HG02943 (cell line): ENCODE measurements around the gene GFRAL.
"Not testable (repeated sequence)": the region's sequence is repeated elsewhere in the genome, so short reads cannot be mapped to it uniquely, and the experiment has no call there.

Experiments
- ATAC-seq: cut with Tn5 transposase; IDR thresholded peaks from one replicate; pipeline ENCODE4 v1.9.1; 2021; ENCODE audit warnings: mild to moderate bottlenecking, low read depth, moderate library complexity; ENCODE audit not compliant: unreplicated experiment

Gene GFRAL, protein sequence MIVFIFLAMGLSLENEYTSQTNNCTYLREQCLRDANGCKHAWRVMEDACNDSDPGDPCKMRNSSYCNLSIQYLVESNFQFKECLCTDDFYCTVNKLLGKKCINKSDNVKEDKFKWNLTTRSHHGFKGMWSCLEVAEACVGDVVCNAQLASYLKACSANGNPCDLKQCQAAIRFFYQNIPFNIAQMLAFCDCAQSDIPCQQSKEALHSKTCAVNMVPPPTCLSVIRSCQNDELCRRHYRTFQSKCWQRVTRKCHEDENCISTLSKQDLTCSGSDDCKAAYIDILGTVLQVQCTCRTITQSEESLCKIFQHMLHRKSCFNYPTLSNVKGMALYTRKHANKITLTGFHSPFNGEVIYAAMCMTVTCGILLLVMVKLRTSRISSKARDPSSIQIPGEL

DNA sequence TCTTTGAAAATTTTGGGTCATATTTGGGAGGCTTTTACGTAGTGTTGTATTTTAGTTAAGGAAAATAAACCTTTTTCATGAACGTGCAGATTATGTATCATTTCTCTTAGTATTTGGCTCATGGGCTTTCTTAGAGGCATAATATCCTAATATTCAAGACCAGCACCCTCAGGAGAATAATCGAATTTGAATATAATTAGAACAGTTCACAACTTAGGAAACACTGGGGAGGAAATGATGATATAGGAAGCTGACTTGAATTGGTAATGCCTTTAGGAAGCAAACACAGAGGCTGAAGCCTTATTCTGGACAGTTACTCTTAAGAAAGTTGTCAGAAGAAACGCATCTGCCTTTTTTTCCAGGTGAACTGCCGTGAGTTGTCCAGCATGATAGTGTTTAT is at the start of gene GFRAL:
GFRAL (plus strand) TSS at position 301 of the 400 bp plus-strand sequence; CDS start at position 387, 86 bp downstream.
- ATAC-seq, result no peak

DNA sequence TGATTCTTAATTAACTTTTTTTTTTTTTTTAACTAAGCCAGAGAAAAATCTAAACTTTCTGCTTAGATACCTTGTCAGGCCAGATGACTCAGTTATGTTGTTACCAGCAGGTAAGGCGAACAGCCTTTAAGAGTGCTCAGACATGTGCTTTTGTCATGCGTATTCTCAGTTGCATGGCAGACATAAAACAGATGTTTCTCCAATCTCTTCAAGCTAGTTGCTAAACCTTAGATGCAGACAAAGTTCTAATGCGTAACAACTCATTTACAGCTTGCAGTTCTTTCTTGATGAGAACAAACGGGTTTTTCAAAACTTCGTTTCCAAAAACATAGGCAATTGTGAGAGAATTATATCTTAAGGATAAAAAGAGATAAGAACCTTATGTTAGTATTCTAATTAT is 49.6 kb upstream of the GFRAL start:
- no peak for ATAC-seq

DNA sequence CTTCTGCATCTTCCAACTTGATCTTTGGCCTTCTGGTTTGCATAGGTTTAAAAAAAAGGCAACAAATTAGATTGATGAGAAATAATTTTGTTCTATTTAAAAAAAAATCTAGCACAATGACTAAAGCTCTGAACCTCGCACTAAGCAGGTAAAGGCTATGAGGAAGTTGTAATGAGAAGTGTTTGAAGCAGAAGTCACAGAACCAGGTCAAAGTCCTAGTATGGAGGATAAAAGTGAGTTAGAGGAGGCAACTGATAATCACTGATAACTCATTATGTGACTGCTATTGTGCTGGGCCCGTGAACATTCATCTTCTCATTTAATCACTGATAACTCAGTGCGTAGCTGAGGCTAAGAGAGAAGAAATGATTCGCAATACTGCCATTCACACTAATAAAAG is 46.1 kb upstream of the GFRAL start:
- no peak for ATAC-seq

DNA sequence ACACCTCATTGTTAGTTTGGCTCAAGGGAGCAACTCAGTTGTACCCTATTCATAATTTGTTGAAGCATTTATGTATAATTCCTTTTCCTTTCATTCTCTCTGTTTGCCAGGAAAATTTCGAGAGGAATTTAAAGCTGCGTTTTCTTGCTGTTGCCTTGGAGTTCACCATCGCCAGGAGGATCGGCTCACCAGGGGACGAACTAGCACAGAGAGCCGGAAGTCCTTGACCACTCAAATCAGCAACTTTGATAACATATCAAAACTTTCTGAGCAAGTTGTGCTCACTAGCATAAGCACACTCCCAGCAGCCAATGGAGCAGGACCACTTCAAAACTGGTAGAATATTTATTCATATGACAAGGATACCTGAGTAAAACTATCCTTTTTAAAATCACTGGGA is 45.2 kb upstream of the GFRAL start:
- ATAC-seq, result no peak

DNA sequence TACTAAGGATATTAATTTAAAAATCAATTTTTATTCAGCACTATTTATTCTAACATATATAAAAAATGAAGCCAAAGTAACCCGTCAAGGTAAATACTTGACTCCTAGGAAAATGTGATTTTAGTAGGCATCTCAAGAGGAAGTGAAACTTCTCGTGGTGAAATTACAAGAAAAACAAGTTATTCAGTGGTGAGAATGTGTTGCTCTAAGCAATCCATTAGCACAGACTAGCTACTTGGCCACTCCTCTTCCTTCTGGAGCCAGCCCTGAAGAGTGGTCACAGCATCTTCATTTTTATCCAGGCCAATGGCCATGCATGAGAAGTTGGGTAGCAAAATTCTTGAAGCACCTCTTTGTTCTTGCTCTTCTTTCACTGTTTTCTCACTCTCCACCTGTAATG is 40.4 kb upstream of the GFRAL start:
- no peak for ATAC-seq

DNA sequence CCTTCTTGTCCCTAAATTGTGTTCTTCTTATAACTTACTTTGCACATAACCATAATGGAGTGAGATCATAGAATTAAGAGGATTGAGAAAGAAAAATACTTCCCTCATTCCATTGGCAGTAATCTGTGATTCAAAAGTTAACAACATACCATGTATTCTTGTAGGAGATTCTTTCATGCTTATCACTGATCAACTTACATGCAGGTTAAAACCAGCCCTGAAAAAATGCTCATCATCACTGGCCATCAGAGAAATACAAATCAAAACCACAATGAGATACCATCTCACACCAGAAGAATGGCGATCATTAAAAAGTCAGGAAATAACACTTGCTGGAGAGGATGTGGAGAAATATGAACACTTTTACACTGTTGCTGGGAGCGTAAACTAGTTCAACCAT is 36.5 kb upstream of the GFRAL start:
- ATAC-seq, result no peak

DNA sequence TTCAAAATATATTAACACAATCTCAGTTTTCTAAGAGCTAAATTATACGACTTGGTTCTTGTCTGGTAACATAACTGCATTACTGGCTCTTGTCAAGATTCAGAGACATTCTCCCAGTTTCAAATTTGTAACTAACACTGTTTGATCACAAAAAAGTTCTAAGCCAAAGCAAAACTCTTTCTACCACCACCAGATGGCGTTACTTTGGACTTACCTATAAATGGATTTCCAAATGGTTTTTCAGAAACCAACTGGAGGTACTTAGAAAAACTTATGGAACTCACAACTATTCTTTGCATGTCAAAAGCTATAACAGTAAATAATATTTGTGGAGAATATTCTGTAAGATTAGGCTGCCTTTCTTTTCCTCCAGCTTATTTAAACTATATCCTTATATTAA is 34.2 kb upstream of the GFRAL start:
- ATAC-seq, result no peak

DNA sequence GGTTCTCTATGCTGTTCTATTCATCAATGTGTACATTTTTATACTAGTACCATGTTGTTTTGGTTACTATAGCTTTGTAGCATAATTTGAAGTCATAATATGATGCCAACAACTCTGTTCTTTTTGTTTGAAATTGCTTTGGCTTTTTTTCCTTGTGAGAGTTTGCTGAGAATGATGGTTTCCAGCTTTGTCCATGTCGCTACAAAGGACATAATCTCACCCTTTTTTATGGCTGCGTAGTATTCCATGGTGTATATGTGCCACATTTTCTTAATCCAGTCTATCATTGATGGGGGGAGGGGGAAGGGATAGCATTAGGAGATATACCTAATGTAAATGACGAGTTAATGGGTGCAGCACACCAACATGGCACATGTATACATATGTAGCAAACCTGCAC is 30.1 kb upstream of the GFRAL start:
- ATAC-seq, result not testable (repeated sequence)

DNA sequence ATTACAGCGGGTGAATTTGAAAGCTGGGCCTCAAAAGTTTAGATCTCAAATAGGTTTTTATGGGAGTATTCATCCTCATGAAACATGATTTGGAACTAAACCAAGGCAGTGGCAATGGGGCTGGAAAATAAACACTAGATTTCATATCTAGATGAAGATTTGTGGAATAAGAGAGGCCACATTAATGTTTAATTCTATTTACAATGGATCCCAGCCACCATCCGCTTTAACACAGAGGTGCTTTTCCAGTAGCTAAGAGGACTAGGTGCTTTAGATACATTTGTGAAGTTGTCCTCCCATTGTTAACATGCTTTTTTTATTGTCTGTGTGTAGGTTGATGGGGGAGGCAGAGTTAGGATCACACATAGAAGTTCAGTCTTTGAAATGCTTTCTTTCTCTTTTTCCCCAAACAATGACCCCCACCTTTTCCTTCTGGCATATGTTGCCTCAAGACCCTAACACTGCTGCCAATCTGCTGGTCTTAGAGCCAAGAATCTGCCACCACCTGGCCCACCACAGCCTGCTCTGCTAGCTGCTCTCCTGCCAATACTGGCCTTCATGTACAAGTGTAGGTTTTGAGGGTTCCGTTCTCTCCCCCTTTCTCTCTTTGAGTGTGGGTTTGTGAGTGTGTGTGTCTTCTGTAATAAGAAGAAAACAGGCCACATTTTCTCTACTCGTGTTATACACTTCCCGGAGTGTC is 27.8 kb upstream of the GFRAL start:
- no peak for ATAC-seq

DNA sequence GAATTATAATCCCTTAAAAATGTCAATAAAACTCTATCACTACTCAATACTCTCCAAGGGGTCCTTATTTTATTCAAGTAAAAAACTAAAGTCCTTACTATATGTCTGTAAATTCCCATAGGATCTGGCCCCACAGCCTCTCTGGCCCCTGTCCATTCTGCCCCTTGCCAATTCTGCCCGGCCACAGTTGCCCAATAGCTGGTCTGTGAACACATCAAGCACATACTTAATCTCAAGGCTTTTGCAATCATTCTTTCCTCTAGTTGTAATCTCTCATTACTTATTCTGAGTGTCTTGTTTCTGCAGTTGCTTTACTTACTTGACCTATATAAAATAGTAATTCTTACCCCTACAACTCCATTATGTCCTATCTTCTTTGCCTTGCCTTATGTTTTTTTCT is 22.5 kb upstream of the GFRAL start:
- no peak for ATAC-seq

DNA sequence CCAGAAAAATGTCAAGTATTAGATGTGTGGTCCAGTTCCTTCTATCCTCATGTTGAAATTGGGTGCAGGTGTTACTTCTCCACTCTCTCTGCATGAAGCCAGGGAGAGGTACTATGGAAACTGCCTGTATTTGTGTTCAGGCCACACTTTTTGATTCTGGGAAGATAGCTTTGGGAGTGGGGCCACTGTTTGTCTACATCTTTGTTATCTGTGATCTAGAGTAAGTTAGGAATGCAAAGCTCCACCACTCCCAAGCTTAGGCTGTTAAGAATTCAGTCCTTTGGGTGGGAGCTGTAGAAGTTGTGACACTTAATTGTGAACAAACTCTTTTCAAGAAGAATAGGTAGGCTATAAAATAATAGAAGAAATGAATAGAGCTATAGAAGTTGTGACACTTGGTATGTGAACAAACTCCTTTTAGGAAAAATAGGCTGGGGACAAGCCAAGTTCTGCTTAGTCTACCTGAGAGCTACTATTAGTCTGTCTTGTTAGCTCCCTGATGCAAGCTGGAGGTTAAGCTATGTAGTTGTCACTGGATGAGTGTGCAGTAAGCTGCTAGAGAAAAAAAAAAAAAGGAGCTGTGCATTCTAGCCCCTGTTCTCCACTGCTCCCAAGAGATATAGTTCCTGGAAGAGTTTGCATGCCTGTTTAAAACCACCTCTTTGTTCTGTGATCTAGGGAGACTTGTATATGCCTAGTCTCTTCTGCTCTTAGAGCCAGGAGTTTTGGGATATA is 7.1 kb upstream of the GFRAL start:
- ATAC-seq, result no peak

DNA sequence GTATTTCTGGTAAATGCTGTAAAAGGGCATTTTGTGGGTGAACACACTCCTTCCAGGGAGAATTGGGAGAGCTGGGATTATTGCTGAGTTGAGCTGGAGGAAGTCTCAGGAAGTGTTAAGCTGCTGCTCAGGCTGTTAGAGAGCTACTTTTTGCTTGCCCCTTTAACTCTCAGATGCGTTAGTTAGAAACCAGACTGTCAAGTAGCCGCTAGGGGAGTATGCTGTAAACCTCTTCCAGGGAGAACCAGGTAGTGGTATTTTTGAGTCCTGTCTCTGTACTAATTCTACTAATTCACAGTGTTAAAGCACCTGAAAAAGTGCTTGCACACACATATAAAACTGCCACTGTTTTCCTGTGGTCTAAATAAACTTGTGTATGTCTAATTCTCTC is 6.6 kb upstream of the GFRAL start:
- ATAC-seq, result no peak

DNA sequence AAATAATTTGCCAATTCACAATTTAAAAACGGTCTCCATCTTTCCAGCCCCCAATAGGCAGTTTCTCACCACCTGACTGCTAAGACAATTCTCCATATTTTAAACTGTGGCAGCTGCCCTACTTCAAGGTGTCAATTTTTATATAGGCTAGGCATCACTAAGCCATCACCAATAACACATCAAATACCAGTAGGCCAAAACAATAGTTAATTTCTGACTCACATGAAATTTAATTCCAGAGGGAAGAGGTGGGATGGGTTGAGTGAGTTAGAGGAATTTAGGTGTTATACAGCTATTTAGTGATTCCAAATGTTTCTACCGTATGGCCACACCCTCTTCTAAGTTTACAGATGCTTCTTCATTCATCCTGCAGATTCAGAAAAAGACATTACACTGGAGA is 49.9 kb downstream of the GFRAL start:
- ATAC-seq, result no peak

DNA sequence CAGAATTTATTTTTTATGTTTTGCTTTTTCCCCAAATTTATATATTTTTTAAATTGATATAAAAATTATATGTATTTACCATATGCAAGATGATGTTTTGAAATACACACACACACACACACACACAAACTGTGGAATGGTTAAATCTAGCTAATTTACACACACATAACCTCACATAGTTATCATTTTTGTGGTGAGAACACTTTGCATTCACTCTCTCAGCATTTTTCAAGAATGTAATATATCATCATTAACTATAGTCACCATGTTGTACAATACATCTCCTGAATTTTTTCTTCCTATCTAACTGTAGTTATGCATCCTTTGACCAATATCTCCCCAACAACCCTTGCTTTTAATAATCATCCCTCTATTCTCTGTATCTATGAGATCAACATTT is 52.2 kb downstream of the GFRAL start:
- no peak for ATAC-seq

DNA sequence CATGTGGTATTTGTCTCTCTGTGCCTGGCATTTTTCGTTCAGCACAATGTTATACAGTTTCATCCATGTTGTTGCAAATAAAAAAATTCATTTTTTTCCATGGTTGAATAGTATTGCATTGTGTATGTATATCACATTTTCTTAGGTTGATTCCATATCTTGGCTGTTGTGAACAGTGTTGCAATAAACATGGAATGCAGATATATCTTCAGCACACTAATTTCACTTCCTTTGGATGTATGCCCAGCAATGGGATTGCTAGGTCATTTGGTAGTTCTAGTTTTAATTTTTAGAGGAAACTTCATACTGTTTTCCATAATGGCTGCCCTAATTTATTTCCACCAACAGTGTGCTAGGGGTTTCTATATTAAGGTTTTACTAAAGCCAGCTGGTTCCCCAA is 52.6 kb downstream of the GFRAL start:
- no peak for ATAC-seq

DNA sequence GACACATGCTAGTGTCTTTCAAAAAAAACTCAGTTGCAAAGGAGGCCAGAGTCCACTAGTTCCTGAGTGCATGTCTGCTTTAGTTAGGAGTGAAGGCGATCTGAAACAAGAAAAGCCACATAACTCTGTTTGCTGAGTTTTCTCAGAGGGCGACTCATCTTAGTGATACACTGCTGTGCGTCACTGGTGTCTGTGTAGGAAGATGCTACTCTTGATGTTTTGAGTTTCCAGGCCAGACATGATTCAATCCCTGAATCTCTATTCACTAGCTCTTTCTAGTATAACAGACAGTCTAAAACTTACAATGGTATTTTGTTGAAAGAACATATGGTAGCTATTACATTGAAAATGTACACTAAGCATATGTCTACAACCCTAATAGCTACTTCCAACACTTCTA is 60.9 kb downstream of the GFRAL start:
- no peak for ATAC-seq

DNA sequence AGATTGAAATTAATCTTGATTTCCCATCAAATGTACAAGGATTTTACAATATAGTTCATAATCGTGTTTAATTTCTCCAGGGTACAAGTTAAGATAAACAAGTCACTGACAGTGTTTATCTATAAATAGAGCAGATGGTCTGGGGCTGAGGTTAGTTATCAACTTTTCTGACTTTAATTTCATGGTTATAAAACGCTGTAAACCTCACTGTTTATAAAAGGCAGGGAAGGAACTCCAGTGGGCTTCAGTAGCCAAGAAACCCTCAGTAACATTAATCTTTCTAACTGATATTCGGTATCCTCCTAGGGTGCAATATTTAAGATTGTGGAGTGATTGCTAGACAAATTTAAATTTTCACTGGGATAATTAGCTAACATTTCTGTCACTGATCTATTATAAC is 68.6 kb downstream of the GFRAL start:
- ATAC-seq, result no peak

DNA sequence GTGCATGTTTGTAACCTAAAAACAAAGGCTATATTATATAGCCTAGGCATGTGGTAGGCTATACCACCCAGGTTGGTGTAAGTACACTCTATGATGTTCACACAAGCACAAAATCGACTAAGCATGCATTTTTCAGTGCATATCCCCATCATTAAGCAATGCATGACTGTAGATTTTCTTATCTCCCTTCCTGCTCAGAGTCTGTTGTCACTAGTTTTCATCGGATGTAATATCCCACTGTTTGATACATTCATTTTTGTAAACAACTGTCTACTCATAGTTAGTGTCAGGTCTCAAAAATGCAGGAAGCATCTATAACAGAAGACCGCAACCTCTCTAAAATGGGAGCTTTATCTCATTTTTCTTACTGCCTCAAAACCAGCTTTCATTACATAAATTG is 70.7 kb downstream of the GFRAL start:
- no peak for ATAC-seq

DNA sequence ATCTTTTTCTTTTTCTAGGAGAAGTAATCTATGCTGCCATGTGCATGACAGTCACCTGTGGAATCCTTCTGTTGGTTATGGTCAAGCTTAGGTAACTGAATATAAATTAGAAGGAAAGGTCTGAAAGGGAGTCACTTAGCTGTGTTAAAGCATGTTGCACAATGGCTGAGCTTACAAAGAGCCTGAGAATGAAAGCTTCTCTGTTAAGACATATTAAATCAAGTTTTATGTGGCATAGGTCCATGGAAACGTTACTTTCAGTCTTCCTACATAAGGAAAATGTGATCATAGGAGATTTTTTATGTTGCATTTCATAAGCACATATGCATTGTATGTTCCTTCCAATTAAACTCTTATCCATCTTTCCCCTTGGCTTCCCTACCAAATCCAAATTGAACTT is 72.1 kb downstream of the GFRAL start:
- ATAC-seq, result no peak

DNA sequence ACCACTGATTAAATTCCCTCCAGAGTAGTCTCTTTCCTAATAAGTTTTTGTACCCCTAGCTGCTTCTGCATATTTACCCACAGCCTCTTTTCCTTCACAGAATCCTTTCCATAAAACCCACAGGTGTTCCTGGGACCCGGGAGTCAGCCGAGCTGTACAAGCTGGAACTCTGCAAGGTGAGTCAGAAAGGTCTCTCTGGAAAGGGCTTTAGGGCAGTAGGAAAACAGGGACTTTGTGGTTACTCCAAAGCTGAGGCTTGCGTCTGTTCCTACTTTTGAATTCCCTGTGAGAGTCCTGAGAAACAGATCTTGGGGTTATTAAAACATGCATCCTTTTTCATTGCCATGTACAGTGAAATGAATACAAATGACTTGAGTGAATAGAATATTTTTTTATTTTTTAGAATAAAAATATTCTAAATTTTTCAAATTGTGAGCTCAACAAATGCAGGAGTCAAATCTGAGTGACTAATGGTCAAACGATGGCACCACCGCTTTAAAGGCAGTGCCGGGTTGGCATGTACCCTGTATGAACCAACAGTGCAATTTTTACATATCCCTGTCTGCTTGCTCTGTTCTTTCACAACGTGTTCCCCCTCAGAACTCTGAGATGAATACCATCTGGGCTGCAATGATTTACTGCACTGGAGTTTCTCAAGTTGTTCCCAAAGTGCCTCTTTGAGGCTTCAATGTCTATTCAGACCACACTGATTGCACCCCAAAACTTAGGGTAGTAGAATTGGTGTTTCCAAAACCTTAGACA is 78.4 kb downstream of the GFRAL start:
- no peak for ATAC-seq

DNA sequence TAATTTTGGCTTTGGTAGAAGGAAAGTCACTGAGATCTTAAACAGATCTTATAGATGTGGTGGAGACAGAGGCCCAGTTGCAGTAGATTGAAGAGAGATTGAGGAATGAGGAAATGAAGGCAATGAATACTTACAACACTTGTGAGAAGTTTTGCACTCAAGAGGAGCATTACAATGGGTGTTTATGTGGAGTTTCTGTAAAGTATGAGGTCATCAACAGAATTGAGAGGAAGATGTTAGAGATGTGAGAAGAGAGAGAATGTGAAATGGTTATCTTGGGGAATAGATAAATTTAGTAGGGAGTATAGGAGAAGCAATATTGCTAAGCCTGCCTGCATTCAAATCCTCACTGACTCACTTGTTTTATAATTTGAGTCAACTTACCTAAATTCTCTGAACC is 83.4 kb downstream of the GFRAL start:
- ATAC-seq, result no peak
